ENCODE data around the gene PFKL. TPM values are rescaled to one million over a fixed set of nuclear protein-coding genes. Genes with fewer than 3 reads are reported as not detected.

Gene PFKL
- total and polyA plus RNA-seq, 2 of the 8 experiments (the other 6 are each of a cell fraction or from before 2014, with no cell fraction given), result 80.2 to 82.3 TPM

GRCh38 chr21:44282370-44282769 lies 17.5 kb upstream of the PFKL start:
- H2BK12ac ChIP-seq (ENCODE audit: low read depth, low read length), result no peak overlapping the region
- peaks cover 0 to 23% (median 15%) of the 10 kb centered on the region in 4 experiments; a peak in 6 of 7 replicates for H3K4me1 ChIP-seq (replicated peaks in 1 of 4; ENCODE audit: control insufficient read depth in 3 of 4, insufficient read depth in 4 of 4, low read length in 3 of 4)
- no peak overlapping the region for H3K23ac ChIP-seq (ENCODE audit: insufficient read length)
- no peak overlapping the region for H2BK15ac ChIP-seq (ENCODE audit: low read length)
- H3K18ac ChIP-seq (ENCODE audit: extremely low read depth, low read length), result no peak overlapping the region; the same call in 1 of the 2 replicates
- no peak overlapping the region for H2AFZ ChIP-seq (ENCODE audit: low read length)
- no peaks in the 10 kb centered on the region; the same call in 1 of the 2 replicates for H3K23me2 ChIP-seq (ENCODE audit: low read depth, low read length)
- H3K79me1 ChIP-seq (ENCODE audit: low read depth, low read length), result no peaks in the 10 kb centered on the region
- H3K36me3 ChIP-seq (ENCODE audit: control insufficient read depth in 2 of 4, insufficient read depth in 4 of 4, low read length in 3 of 4), result no peaks in the 10 kb centered on the region
- no peak overlapping the region for H4K5ac ChIP-seq (ENCODE audit: insufficient read length, low read depth, low read length)
- no peaks in the 10 kb centered on the region for H3K9me3 ChIP-seq (ENCODE audit: insufficient read depth in 2 of 2, low read depth in 1 of 2, low read length in 1 of 2)
- 82% methylated on average over 9 of the region's 9 CpGs; no CpG with 5 or more reads in 1 of the 2 experiments for WGBS, 2 experiments (ENCODE audit: extremely low coverage in 1 of 2, insufficient coverage in 1 of 2, insufficient read length in 1 of 2, insufficient replicate concordance in 2 of 2, low coverage in 1 of 2, low lambda C conversion rate in 2 of 2, missing lambda C conversion rate in 1 of 2)
- no peak overlapping the region for H3K56ac ChIP-seq (replicated peaks; ENCODE audit: insufficient read length, low read depth, low read length)
- ChIA-PET CTCF (ENCODE audit: partially characterized antibody) (interaction anchor here (3.5 kb wide), 1 partner anchor 15 kb away, joined by 12 read pairs; no protein-coding TSS in a partner anchor), POLR2A (ENCODE audit: partially characterized antibody) (no interaction called here)
- no peak overlapping the region for H3K27ac ChIP-seq (ENCODE audit: low read depth, low read length)
- H2BK5ac ChIP-seq (ENCODE audit: low read depth, low read length), result no peak overlapping the region
- no peaks in the 10 kb centered on the region for H4K20me1 ChIP-seq (replicated peaks in 1 of 2; ENCODE audit: control insufficient read depth in 1 of 2, insufficient read depth in 2 of 2, low read length in 2 of 2)
- no peak for FAIRE-seq
- no peak overlapping the region for H2AK5ac ChIP-seq (ENCODE audit: low read depth, low read length)
- no peak overlapping the region for H3K4ac ChIP-seq (replicated peaks; ENCODE audit: insufficient read length, low read depth, low read length)
- H3K79me2 ChIP-seq (ENCODE audit: control insufficient read depth in 1 of 2, insufficient read depth in 2 of 2, low read length in 2 of 2), result no peaks in the 10 kb centered on the region
- no peak overlapping the region for H3K9ac ChIP-seq (replicated peaks in 1 of 4; ENCODE audit: extremely low read depth in 1 of 4, low read depth in 3 of 4, low read length in 3 of 4)
- DNase-seq (ENCODE audit: low read depth in 1 of 2, low spot score in 2 of 2), result no peak
- no peak overlapping the region for H4K8ac ChIP-seq (ENCODE audit: extremely low read depth, insufficient read depth, low read length)
- no peak overlapping the region for H2BK120ac ChIP-seq (replicated peaks; ENCODE audit: low read depth, low read length)
- H4K91ac ChIP-seq (replicated peaks; ENCODE audit: insufficient read length, low read length), result no peak overlapping the region
- no peak overlapping the region for H2BK20ac ChIP-seq (ENCODE audit: low read length)
- peaks cover 0 to 28% (median 17%) of the 10 kb centered on the region in 4 experiments; a peak in 5 of 7 replicates for H3K27me3 ChIP-seq (replicated peaks in 1 of 4; ENCODE audit: control insufficient read depth in 3 of 4, extremely low read depth in 1 of 4, insufficient read depth in 3 of 4, low read length in 3 of 4)
- TF ChIP-seq EP300 (IDR thresholded peaks at IDR 0.05; ENCODE audit: borderline replicate concordance in 1 of 2, low read depth in 2 of 2, low read length in 2 of 2) (no peak), ZNF274 (IDR thresholded peaks at IDR 0.05; ENCODE audit: borderline replicate concordance, extremely low read depth, low read length) (no peak), TBP (IDR thresholded peaks at IDR 0.05; ENCODE audit: low read depth, low read length) (no peak), USF2 (IDR thresholded peaks at IDR 0.05; ENCODE audit: low read length) (no peak), SIRT6 (IDR thresholded peaks at IDR 0.05; ENCODE audit: low read length) (no peak), TAF7 (optimal IDR thresholded peaks at IDR 0.05; ENCODE audit: borderline replicate concordance, low read depth, low read length) (no peak)
- H3K14ac ChIP-seq (ENCODE audit: insufficient read length), result no peak overlapping the region
- no peak overlapping the region; a peak in 1 of 4 replicates for H3K4me2 ChIP-seq (ENCODE audit: insufficient read depth in 1 of 2, low read depth in 2 of 2, low read length in 2 of 2)
- no peak overlapping the region for H3K4me3 ChIP-seq (ENCODE audit: extremely low read depth in 1 of 4, insufficient read depth in 2 of 4, low read depth in 3 of 4, low read length in 4 of 4)

Data from H1 (cell line).